ENCODE measurements around the gene MYT1. TPM values are rescaled to one million over a fixed set of nuclear protein-coding genes. Genes with fewer than 3 reads are reported as not detected.

The MYT1 gene
- total and polyA plus RNA-seq, 9 of the 15 experiments (the other 6 are each of a cell fraction or from before 2014, with no cell fraction given) = 0.02 to 0.12 (median 0.06) TPM; not detected in 4

GRCh38 chr20:64167676-64168075 is 3.4 kb downstream of the MYT1 start (continued):
- TF ChIP-seq HNRNPLL (IDR thresholded peaks at IDR 0.05; ENCODE audit: low read depth, low read length, poor library complexity, severe bottlenecking) (no peak), NFYB (IDR thresholded peaks at IDR 0.05; ENCODE audit: extremely low read depth, insufficient read length) (no peak)

DNA sequence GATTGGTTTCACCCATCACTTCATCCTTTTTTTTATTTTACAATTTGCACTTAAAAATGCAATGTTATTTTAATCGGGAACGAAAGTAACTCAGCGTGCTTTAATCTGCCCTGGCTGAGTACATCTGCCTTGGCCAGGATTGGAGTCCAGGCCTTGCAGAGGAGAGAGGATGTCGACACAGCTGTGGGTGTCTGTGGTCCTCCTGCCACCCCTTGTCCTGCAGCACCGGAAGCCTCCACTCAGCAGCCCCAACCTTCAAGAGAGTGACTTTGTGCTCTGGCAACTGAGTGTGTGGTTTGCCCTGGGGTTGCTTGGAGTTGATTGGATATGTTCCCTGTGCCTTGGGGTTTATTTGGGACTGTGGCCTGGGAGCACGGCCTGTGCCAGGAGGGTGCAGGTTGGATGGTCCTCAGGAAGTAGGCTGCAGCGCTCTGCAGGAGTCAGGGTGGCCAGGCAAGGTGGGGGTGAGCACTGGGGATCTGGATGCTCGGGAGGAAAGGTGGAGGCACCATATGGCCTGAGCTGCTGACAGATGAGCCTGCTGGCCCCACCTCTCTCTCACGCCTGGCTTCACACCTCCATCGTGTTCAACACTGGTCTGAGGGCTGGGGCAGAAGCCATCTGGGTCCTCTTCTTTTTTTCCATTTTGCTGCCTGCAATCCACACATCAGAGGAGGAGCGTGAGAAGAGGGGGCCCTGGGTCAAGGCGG is 4.3 kb downstream of the MYT1 start:
- FAIRE-seq = no peak
- Histone ChIP-seq H3K4me1 (replicated peaks in 1 of 2; ENCODE audit: control insufficient read depth in 2 of 2, insufficient read depth in 2 of 2, low read length in 2 of 2) (no peaks in the 10 kb centered on the region; a peak in 1 of 5 replicates), H3K27me3 (ENCODE audit: control insufficient read depth in 2 of 2, insufficient read depth in 2 of 2, low read length in 2 of 2) (peaks cover 38 to 73% of the 10 kb centered on the region in 2 experiments), H3K9me1 (ENCODE audit: control insufficient read depth, insufficient read depth, low read length) (peaks cover 4% of the 10 kb centered on the region), H4K20me1 (replicated peaks; ENCODE audit: control insufficient read depth, insufficient read depth, low read length) (peaks cover 4% of the 10 kb centered on the region; the same call in 1 of the 2 replicates), H3K9me3 (replicated peaks; ENCODE audit: control insufficient read depth, insufficient read depth, low read depth, low read length) (no peaks in the 10 kb centered on the region), H3K36me3 (ENCODE audit: control insufficient read depth, insufficient read depth, low read length) (no peaks in the 10 kb centered on the region), H3K4me3 (no peak overlapping the region), H3K4me2 (ENCODE audit: insufficient read depth, low read length) (no peak overlapping the region), H3K27ac (ENCODE audit: extremely low read depth, low read depth, low read length) (no peak overlapping the region), H3K9ac (ENCODE audit: insufficient read depth in 1 of 2, low read depth in 2 of 2, low read length in 2 of 2) (no peak overlapping the region), H2AFZ (ENCODE audit: low read depth, low read length) (no peak overlapping the region), H3K79me2 (ENCODE audit: control insufficient read depth, insufficient read depth, low read length) (no peaks in the 10 kb centered on the region)
- POLR2A ChIA-PET = no interaction called here
- DNase-seq (ENCODE audit: extremely low read depth in 1 of 4, low spot score in 3 of 4) = no peak
- intact Hi-C loops (cut with micrococcal nuclease) = no loop called here
- CTCF ChIA-PET (ENCODE audit: low intra/inter-chr PET ratio) = no interaction called here
- no peak for ATAC-seq
- BruUV-seq (replicated peaks) = no TSS peak
- WGBS (ENCODE audit: insufficient coverage, low coverage, missing lambda C conversion rate) = under 1% methylated on average over 11 of the region's 12 CpGs
- in situ Hi-C loops (cut with MboI) = no loop called here
- no peak for TF ChIP-seq LEF1 (IDR thresholded peaks at IDR 0.05)
- TF ChIP-seq ESRRA (IDR thresholded peaks at IDR 0.05; ENCODE audit: borderline replicate concordance, low read depth) = no peak
- TF ChIP-seq SRSF7 (optimal IDR thresholded peaks at IDR 0.05; ENCODE audit: low read depth, low read length) = no peak
- no peak for TF ChIP-seq ZC3H11A (IDR thresholded peaks at IDR 0.05; ENCODE audit: low read depth, low read length)
- no peak for TF ChIP-seq GABPA (tag; conservative IDR thresholded peaks at IDR 0.05; ENCODE audit: low read depth)
- TF ChIP-seq ZSCAN32 (CRISPR knock-in tag; IDR thresholded peaks at IDR 0.05) = no peak
- TF ChIP-seq TOE1 (IDR thresholded peaks at IDR 0.05; ENCODE audit: borderline replicate concordance) = no peak
- no peak for TF ChIP-seq TOE1 (CRISPR knock-in tag; IDR thresholded peaks at IDR 0.05; ENCODE audit: borderline replicate concordance, low read depth)
- TF ChIP-seq SUPT5H (IDR thresholded peaks at IDR 0.05) = no peak
- TF ChIP-seq, protein P1, sequence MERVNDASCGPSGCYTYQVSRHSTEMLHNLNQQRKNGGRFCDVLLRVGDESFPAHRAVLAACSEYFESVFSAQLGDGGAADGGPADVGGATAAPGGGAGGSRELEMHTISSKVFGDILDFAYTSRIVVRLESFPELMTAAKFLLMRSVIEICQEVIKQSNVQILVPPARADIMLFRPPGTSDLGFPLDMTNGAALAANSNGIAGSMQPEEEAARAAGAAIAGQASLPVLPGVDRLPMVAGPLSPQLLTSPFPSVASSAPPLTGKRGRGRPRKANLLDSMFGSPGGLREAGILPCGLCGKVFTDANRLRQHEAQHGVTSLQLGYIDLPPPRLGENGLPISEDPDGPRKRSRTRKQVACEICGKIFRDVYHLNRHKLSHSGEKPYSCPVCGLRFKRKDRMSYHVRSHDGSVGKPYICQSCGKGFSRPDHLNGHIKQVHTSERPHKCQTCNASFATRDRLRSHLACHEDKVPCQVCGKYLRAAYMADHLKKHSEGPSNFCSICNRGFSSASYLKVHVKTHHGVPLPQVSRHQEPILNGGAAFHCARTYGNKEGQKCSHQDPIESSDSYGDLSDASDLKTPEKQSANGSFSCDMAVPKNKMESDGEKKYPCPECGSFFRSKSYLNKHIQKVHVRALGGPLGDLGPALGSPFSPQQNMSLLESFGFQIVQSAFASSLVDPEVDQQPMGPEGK (CRISPR knock-in tag; IDR thresholded peaks at IDR 0.05; ENCODE audit: borderline replicate concordance) = no peak
